Left kidney (tissue), 8 donors: ENCODE measurements around the gene G3BP1. TPM values are rescaled to one million over a fixed set of nuclear protein-coding genes. Genes with fewer than 3 reads are reported as not detected.
A peak's percentile ranks its signal among the peaks of the same experiment; 100 is the strongest.
"Not testable (repeated sequence)": the region's sequence is repeated elsewhere in the genome, so short reads cannot be mapped to it uniquely, and the experiment has no call there.

Source experiments
- DNase-seq: peaks from one replicate; pipeline ENCODE4 v3.0.0-alpha.2; 2013
- long read RNA-seq, 8 donors: transcript quantifications; one replicate each; lab custom pipeline, GENCODE V29; 2026
- polyA plus RNA-seq: library from polyadenylated mRNA; unstranded; fragments of 120-200 nt; gene quantifications from one replicate; pipeline ENCODE4 v1.2.1, GENCODE V29; 2013; ENCODE audit not compliant: insufficient read length

Gene G3BP1
- polyA plus RNA-seq = 178 TPM
- long read RNA-seq, donor 1, full-length matches to known transcripts = 45 of 62 reads
- long read RNA-seq, donor 1, partial matches to known transcripts = 17 of 62 reads
- long read RNA-seq, donor 1, other reads (novel, unspliced or antisense) = 0 of 62 reads
- long read RNA-seq, donor 2, full-length matches to known transcripts = 46 of 58 reads
- long read RNA-seq, donor 2, partial matches to known transcripts = 12 of 58 reads
- long read RNA-seq, donor 2, other reads (novel, unspliced or antisense) = 0 of 58 reads
- long read RNA-seq, donor 3, full-length matches to known transcripts = 21 of 28 reads
- long read RNA-seq, donor 3, partial matches to known transcripts = 7 of 28 reads
- long read RNA-seq, donor 3, other reads (novel, unspliced or antisense) = 0 of 28 reads
- long read RNA-seq, donor 4, full-length matches to known transcripts = 1 of 1 reads
- long read RNA-seq, donor 4, partial matches to known transcripts = 0 of 1 reads
- long read RNA-seq, donor 4, other reads (novel, unspliced or antisense) = 0 of 1 reads
- long read RNA-seq, donor 5, full-length matches to known transcripts = 31 of 44 reads
- long read RNA-seq, donor 5, partial matches to known transcripts = 8 of 44 reads
- long read RNA-seq, donor 5, other reads (novel, unspliced or antisense) = 5 of 44 reads
- long read RNA-seq, donor 6, full-length matches to known transcripts = 30 of 59 reads
- long read RNA-seq, donor 6, partial matches to known transcripts = 29 of 59 reads
- long read RNA-seq, donor 6, other reads (novel, unspliced or antisense) = 0 of 59 reads
- long read RNA-seq, donor 7, full-length matches to known transcripts = 47 of 52 reads
- long read RNA-seq, donor 7, partial matches to known transcripts = 5 of 52 reads
- long read RNA-seq, donor 7, other reads (novel, unspliced or antisense) = 0 of 52 reads
- long read RNA-seq, donor 8, full-length matches to known transcripts = 14 of 14 reads
- long read RNA-seq, donor 8, partial matches to known transcripts = 0 of 14 reads
- long read RNA-seq, donor 8, other reads (novel, unspliced or antisense) = 0 of 14 reads

DNA sequence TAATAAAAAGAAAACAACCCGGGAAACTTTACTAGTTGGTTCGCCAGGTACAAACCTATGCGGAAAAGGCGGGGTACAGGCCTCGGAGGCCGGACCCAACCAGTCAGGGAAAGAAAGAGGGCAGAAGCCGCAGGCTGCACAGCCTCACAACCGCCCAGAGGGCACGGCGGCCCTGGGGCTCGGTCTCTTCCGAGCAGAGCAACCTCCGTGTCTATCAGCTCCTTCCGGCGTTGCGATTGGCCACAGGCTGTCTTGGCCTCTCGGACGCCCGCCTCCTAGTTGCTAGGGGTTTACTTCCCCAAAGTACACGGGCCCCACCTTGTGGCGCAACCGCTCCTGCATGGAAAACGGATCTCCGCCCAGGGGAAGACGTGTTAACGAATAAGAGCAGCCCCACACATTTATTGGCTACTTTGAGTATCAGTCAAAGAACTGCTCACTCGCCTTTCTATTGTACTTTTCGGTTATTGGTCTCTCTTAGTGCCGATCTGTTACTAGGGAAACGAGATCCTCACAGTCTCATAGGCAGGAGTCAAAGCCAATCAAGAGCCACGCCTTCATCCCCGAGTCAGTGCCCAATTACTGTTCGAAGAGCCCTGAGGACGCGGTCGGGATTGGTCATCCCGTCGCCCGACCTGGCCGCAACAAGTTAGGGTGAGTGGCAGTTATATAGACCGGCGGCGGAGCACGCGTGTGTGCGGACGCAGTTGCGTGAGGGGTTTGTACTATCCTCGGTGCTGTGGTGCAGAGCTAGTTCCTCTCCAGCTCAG, at the start of gene G3BP1:
G3BP1 (plus strand) TSS at position 696 of the 770 bp plus-strand sequence. CDS start 14,667 bp downstream, outside the sequence.
- DNase-seq = peak; percentile 100

- no peak for DNase-seq
Measured at GRCh38 chr5:151722546-151722945, 49.2 kb upstream of the G3BP1 start.

- DNase-seq = no peak
Measured at GRCh38 chr5:151724360-151724759, 47.4 kb upstream of the G3BP1 start.

GRCh38 chr5:151729597-151729996, 42.2 kb upstream of the G3BP1 start:
- not testable (repeated sequence) for DNase-seq

DNA sequence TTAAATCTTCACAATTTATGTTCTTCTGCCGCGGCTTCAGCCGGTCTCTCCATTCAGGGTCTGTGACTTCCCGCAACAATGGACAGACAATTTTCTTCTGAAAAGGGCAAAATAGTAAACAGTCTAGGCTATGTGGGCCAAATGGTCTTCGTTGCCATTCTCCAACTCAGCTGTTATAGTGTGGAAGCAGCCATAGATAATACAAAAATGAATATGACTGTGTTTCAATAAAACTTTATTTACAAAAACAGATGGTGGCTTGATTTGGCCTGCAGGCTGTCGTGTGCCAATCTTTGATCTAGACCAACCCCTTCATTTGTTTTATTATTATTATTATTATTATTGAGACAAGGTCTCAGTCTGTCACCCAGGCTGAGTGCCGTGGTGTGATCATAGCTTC, 41.4 kb upstream of the G3BP1 start:
- DNase-seq = no peak

DNA sequence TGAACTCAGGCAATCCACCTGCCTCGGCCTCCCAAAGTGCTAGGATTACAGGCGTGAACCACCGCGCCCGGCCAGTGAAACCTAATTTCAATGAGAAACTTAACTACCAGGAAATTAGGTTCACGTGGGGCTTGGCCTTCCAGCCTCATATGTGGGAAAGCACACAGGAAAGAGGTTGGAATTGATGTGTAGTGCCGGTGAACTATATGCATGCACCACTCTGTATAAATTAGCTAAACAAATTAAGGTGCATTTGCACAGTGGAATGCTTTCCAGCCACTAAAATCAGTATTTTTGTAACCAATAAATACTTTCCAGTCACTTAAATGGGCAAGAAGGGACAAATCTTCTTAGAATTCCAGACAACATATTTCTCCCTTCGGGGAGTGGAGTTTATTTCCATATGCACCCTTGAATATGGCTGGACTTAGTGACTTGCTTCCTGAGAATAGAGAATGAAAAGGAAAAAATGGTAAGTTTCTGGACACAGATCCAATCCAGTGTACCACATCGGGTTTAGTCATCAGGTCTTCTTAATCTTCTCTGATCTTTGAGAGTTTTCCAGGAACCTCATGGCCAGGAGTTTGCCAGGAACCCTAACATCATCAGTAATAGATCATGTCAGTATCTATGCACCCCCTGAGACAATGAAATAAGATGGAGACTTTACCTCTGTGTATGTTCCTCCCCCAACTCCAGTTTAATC, 38.2 kb upstream of the G3BP1 start:
- no peak for DNase-seq

- no peak for DNase-seq
Measured at GRCh38 chr5:151734064-151734408, 37.7 kb upstream of the G3BP1 start.

GRCh38 chr5:151735646-151736045, 36.1 kb upstream of the G3BP1 start:
- DNase-seq = no peak

DNA sequence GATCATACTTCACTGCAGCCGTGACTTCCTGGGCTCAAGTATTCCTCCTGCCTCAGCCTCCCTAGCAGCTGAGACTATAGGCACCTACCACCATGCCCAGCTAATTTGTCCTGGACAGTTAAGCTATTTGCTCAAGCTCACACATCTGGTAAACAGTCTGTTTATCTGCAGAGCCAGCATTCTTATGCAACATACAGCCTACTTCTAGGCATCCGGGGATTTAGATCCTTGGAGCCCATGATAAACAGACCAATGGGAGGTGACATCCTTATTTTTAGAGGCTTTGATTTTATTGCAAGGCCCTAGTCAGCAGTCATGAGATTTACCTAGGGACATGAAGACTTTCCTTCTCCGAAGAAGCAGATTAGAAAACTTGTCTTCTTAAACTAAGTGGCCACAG, 34.3 kb upstream of the G3BP1 start:
- no peak for DNase-seq

GRCh38 chr5:151738125-151738848, 33.5 kb upstream of the G3BP1 start:
- no peak for DNase-seq

GRCh38 chr5:151739395-151739794, 32.4 kb upstream of the G3BP1 start:
- DNase-seq = no peak

GRCh38 chr5:151739939-151740335, 31.8 kb upstream of the G3BP1 start:
- DNase-seq = peak; percentile 43

GRCh38 chr5:151740336-151740942, 31.3 kb upstream of the G3BP1 start:
- peak; percentile 75 for DNase-seq

- DNase-seq = no peak
Measured at GRCh38 chr5:151740958-151741373, 30.8 kb upstream of the G3BP1 start.

- no peak for DNase-seq
Measured at GRCh38 chr5:151741678-151742423, 29.9 kb upstream of the G3BP1 start.

- DNase-seq = no peak
Measured at GRCh38 chr5:151742870-151743294, 28.9 kb upstream of the G3BP1 start.

DNA sequence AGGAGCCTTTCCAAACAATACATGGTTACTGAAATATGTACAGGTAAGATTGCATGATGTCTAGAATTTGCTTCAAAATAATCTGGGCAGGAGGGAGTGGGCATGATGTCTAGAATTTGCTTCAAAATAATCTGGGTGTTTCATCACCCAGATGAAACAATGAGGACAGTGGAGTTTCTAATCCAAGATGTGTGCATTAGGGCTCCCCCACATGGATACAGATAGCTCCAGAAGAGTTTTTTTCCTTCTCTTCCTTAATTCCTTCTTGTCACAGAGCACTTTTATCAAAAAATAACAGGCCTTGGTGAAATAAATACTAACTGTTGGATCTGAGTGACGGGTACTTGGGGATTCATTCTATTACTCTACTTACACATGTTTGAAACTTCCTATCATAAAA, 28.2 kb upstream of the G3BP1 start:
- no peak for DNase-seq

GRCh38 chr5:151745071-151745705, 26.6 kb upstream of the G3BP1 start:
- no peak for DNase-seq

- DNase-seq = no peak
Measured at GRCh38 chr5:151750121-151750520, 21.6 kb upstream of the G3BP1 start.
